ENCODE results near the gene PDLIM5.
"Not testable (repeated sequence)": the region's sequence is repeated elsewhere in the genome, so short reads cannot be mapped to it uniquely, and the experiment has no call there.

The PDLIM5 gene

DNA sequence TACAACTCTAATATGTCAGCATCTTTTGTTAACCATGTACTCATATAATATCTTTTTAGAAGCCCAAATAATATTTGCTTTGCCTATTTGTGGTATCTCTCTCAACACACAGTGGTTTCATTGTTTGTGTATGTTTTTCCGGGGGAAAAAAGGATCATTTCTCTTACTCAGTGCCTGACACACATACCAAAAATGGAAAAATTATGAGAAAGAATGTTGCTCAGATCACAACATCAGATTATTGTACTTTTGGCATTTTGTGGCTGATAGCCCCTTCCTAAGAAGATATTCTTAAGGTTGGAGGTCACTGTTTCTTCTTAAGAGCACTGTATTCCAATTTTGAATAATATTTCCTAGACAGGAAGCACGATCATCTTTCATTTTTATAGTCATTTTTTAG is 93.6 kb downstream of the PDLIM5 start:
- no peak for DNase-seq (ENCODE audit: insufficient read length, low spot score)
- peak; percentile 53 for FAIRE-seq
- no peak for TF ChIP-seq POLR2A (IDR thresholded peaks at IDR 0.05; ENCODE audit: low read depth, low read length)

DNA sequence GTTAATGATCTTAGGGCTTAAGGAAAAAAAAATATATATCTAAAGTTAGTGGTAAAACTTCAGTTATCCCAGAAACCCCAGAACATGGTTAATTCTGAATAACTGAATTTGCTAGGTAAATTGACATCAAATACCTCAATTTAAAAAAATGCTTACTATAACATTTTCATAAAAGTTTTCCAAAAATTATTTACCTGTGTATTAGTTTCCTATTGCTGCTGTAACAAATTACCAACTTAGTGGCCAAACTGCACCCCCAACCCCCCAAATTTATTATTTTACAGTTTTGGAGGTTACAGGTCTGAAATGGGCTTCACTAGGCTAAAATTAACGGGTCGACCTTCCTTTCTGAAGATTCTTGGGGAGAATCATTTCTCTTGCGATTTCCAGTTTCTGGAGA is 95.2 kb downstream of the PDLIM5 start:
- FAIRE-seq (no peak), DNase-seq (ENCODE audit: insufficient read length, low spot score) (no peak)
- no peak for TF ChIP-seq POLR2A (IDR thresholded peaks at IDR 0.05; ENCODE audit: low read depth, low read length)

DNA sequence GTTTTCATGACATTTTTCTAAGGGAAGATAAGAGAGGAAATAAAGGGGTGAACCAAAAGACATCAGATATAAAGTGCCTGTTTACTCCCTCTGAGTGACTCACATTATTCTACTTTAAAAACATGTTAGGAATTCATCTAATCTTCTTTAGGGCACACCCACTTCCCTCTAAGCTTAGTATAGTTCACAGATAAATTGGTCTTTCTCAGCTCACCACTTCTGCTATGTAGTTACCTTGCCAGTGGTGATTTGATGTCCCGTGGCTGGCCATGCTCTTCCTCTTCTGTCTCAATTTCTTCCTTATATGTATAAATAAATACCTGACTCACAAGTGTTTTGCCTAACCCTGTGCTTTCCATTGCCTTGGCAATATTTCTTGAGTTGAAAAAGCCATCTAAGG is 96.8 kb downstream of the PDLIM5 start:
- DNase-seq (ENCODE audit: insufficient read length, low spot score) (no peak), FAIRE-seq (peak; percentile 88)
- no peak for TF ChIP-seq POLR2A (IDR thresholded peaks at IDR 0.05; ENCODE audit: low read depth, low read length)

DNA sequence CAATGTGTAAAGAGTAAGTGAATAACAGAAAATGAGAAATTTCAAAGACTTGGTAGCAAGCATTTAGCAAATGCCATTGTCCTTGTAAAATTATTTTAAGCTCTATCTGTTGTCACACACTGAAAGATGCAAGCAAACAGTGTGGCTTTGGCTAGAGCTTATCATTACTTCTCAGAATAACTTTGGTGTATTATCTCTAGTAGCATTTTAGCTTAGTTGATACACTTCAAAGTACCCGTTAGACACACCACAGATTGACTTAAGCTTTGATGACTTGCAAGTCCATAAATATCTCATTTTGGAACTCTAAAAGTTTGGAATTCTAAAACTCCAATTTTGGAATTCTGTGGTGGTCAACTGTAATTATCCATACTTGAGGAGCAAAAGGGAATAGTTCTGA is 98.6 kb downstream of the PDLIM5 start:
- no peak for TF ChIP-seq POLR2A (IDR thresholded peaks at IDR 0.05; ENCODE audit: low read depth, low read length)
- FAIRE-seq, result no peak

GRCh38 chr4:94550851-94551250 is 99.1 kb downstream of the PDLIM5 start:
- DNase-seq (ENCODE audit: insufficient read length, low spot score) (no peak), FAIRE-seq (no peak)
- TF ChIP-seq POLR2A (IDR thresholded peaks at IDR 0.05; ENCODE audit: low read depth, low read length), result no peak

More for the DNA sequence above, 98.6 kb downstream of the PDLIM5 start:
- no peak for DNase-seq (ENCODE audit: insufficient read length, low spot score)

DNA sequence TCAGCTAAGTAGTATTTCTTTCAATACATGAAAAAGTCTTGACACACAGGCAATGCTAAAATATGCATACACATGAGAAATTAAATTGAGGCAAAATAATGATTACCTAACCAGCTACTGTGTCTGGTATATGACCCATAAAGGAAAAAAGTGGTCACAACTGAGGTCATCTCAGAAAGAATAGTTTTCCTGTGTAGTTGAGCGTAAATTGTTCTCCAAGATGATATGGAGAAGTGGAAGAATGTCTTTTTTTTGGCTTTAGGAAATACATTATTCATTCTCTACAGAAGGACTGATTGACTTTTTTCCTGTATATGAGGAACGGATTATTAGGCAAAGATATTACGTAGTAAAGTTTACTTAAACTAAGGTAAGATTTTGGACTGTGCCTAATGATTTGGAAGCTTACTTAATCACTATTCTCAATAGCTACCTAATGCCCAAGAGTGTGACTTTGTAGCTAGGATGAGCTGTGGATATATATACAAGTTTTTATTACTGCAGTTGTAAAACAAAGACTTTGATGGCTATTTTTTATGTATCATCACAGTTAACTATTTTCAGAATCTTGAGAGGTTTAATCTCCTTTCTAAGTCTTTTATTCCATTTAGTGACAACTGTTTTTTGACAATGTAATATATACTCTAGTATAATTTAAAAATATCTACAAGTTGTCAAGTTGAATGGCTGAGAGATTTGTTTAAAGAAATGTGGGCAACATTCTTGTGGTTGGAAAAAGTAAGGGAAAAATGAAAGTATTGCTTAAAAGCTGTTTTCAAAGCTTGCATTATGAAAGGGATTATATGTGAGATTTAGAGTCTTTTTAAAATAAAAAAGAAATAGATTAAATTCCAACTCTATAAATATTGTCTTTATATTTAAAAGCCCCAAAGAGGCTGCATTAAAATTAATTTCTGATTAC is 100.2 kb downstream of the PDLIM5 start:
- FAIRE-seq (no peak), DNase-seq (ENCODE audit: insufficient read length, low spot score) (no peak)
- no peak for TF ChIP-seq POLR2A (IDR thresholded peaks at IDR 0.05; ENCODE audit: low read depth, low read length)

DNA sequence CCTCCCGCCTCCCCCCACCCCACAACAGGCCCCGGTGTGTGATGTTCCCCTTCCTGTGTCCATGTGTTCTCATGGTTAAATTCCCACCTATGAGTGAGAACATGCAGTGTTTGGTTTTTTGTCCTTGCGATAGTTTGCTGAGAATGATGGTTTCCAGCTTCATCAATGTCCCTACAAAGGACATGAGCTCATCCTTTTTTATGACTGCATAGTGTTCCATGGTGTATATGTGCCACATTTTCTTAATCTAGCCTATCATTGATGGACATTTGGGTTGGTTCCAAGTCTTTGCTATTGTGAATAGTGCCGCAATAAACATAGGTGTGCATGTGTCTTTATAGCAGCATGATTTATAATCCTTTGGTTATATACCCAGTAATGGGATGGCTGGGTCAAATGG is 104.3 kb downstream of the PDLIM5 start:
- DNase-seq (ENCODE audit: insufficient read length, low spot score); FAIRE-seq: not testable (repeated sequence)

DNA sequence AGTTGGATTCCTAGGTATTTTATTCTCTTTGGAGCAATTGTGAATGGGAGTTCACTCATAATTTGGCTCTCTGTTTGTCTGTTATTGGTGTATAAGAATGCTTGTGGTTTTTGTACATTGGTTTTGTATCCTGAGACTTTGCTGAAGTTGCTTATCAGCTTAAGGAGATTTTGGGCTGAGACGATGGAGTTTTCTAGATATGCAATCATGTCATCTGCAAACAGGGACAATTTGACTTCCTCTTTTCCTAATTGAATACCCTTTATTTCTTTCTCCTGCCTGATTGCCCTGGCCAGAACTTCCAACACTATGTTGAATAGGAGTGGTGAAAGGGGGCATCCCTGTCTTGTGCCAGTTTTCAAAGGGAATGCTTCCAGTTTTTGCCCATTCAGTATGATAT is 105.9 kb downstream of the PDLIM5 start:
- FAIRE-seq; DNase-seq (ENCODE audit: insufficient read length, low spot score): not testable (repeated sequence)

DNA sequence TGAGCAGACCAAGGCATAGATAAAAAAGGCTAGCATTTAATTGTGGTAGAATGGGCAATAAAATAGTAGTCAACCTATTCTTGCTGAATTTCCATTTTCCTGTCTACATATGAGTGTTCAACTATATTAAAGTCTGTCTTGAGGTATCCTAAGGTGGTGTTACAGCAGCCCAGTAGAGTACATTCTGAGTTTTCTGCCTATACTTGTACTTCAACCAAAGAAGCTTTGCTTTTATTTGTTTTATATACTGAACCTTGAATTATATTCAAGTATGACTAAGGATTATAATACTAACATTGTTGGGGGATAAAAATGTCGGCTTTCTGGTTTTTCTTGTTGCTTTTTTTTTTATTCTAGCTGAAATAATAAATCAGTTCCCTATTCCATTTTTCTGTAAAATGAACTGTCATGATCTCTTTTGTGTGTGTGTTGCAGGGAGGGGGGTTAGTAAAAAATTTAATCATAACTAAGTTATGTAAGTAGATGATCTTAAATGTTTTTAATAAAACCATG is 106.7 kb downstream of the PDLIM5 start:
- no peak for DNase-seq (ENCODE audit: insufficient read length, low spot score)
- FAIRE-seq, result no peak
- TF ChIP-seq POLR2A (IDR thresholded peaks at IDR 0.05; ENCODE audit: low read depth, low read length), result no peak

GRCh38 chr4:94559351-94559806 is 107.6 kb downstream of the PDLIM5 start:
- no peak for TF ChIP-seq POLR2A (IDR thresholded peaks at IDR 0.05; ENCODE audit: low read depth, low read length)
- FAIRE-seq (no peak), DNase-seq (ENCODE audit: insufficient read length, low spot score) (no peak)

DNA sequence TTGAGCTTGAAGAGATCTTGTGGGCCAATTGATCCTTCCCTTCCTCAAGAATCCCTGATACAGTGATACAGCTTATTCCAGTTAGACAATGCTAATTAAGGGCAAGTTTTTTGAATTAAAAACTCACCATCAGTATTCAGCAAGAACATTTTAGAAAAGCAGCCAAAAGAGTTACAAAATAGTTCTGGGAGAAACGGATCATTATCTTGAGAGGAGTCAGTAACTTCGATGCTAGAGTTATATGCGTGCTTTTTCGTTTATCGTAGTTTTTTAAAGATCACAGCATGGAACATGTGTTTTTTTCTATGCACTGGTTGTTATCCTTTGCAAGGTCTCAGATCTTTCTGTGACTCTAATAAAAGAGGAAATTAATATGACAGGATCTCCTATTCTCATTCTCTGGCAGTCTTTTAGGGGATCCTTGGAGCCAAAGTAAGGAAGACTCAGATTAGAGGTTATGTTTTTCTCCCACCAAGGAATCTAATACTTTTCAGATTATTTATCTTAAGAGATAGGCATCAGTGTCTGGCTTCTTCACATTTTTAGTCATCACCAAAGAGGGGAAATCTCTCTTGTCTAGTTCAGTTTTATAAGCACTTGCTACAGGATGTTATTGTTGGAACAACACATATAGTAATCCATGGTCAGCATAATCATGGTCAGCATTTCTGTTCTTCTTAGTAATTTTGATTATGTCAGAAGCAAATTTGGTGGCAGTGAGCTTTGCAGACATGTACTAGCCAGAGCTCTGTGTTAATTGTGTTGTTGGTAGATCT is 109.7 kb downstream of the PDLIM5 start:
- no peak for TF ChIP-seq POLR2A (IDR thresholded peaks at IDR 0.05; ENCODE audit: low read depth, low read length)
- no peak for FAIRE-seq
- no peak for DNase-seq (ENCODE audit: insufficient read length, low spot score)

DNA sequence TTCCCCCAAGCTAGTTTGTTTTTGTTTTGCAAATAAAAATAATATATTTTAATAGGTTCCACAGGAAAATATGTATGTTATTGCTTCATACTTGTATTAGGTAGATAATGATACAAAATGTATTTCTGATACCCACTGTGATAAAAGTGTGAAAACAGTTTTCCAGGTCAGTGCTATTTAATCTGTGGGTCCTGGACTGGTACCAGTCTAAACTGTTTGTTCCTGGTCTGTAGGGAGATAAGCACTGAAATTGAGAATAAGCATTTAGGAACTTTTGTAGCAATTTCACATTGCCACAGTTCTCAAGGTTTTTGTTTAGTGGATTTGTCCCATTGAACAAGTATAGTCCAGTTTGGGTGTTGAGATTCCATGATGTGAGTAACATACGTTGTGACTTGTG is 110.5 kb downstream of the PDLIM5 start:
- no peak for TF ChIP-seq POLR2A (IDR thresholded peaks at IDR 0.05; ENCODE audit: low read depth, low read length)
- DNase-seq (ENCODE audit: insufficient read length, low spot score) (no peak), FAIRE-seq (no peak)

DNA sequence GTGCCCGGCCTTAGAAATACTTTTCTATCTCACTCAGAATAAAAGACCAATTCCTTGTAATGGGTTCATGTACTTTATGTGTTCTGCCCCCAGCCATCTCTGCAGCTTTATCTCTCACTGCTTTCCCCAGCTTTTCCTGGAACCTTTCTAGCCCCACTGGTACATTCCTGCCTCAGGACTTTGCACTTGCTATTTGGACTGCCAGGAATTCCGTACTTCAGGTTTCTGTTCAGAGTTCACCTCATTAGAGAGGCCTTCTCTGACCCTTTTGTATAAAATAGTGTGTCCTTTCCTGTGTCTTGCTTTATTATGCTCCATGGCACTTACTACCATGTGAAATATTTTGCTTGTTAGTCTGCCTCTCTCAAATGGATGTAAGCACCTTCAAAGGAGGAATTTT is 112.5 kb downstream of the PDLIM5 start:
- no peak for TF ChIP-seq POLR2A (IDR thresholded peaks at IDR 0.05; ENCODE audit: low read depth, low read length)
- DNase-seq (ENCODE audit: insufficient read length, low spot score) (no peak), FAIRE-seq (no peak)

GRCh38 chr4:94566420-94566819 is 114.7 kb downstream of the PDLIM5 start:
- FAIRE-seq (no peak), DNase-seq (ENCODE audit: insufficient read length, low spot score) (no peak)
- TF ChIP-seq POLR2A (IDR thresholded peaks at IDR 0.05; ENCODE audit: low read depth, low read length), result no peak
